Activated CD4-positive, alpha-beta T cell treated with anti-CD3 and anti-CD28 coated beads, Interleukin-2, amount 10 ng/mL, durations not matched to agents 24 days and 14 days (primary cell): ENCODE results near the gene CEP162. TPM values are rescaled to one million over a fixed set of nuclear protein-coding genes. Genes with fewer than 3 reads are reported as not detected.

Source experiments
- DNase-seq: peaks from one replicate; pipeline ENCODE4 v3.0.0; 2022
- H3K27ac Mint-ChIP-seq: one replicate; pipeline ENCODE4 v1.8.0; 2022; ENCODE audit warnings: mild to moderate bottlenecking, mixed read lengths
- H3K27me3 Mint-ChIP-seq: one replicate; pipeline ENCODE4 v1.8.0; 2022; ENCODE audit warnings: mixed read lengths
- H3K36me3 Mint-ChIP-seq: one replicate; pipeline ENCODE4 v1.8.0; 2022; ENCODE audit warnings: low read depth, mild to moderate bottlenecking, mixed read lengths
- H3K4me1 Mint-ChIP-seq: one replicate; pipeline ENCODE4 v1.8.0; 2021; ENCODE audit warnings: mixed read lengths
- H3K4me3 Mint-ChIP-seq: one replicate; pipeline ENCODE4 v1.8.0; 2022; ENCODE audit warnings: mild to moderate bottlenecking, moderate library complexity, mixed read lengths
- H3K9me3 Mint-ChIP-seq: one replicate; pipeline ENCODE4 v1.8.0; 2021; ENCODE audit warnings: mixed read lengths
- intact Hi-C: fragments of 100-400 bp; cut with micrococcal nuclease; formaldehyde crosslinking; loops from one replicate; pipeline ENCODE4 v1.15.1; 2023
- total RNA-seq: library from RNA; stranded (reverse); gene quantifications from 2 replicates; pipeline ENCODE4 v1.2.3, GENCODE V29; 2022

Gene CEP162
- total RNA-seq, 1 donor from 2014 or later, result 4.0 TPM

- no peaks in the 10 kb centered on the region for H3K9me3 Mint-ChIP-seq
- H3K4me3 Mint-ChIP-seq, result no peak overlapping the region
- H3K27ac Mint-ChIP-seq, result no peak overlapping the region
- peaks cover 3% of the 10 kb centered on the region for H3K27me3 Mint-ChIP-seq
- DNase-seq, result no peak
- intact Hi-C loops, result no loop called here
- H3K36me3 Mint-ChIP-seq, result no peaks in the 10 kb centered on the region
- no peaks in the 10 kb centered on the region for H3K4me1 Mint-ChIP-seq
Observed at GRCh38 chr6:84081222-84081621, 146.2 kb downstream of the CEP162 start.

GRCh38 chr6:84078335-84078734, 149.1 kb downstream of the CEP162 start:
- H3K27me3 Mint-ChIP-seq, result peaks cover 3% of the 10 kb centered on the region
- DNase-seq, result no peak
- no peaks in the 10 kb centered on the region for H3K4me1 Mint-ChIP-seq
- no peak overlapping the region for H3K4me3 Mint-ChIP-seq
- H3K36me3 Mint-ChIP-seq, result no peaks in the 10 kb centered on the region
- no peak overlapping the region for H3K27ac Mint-ChIP-seq
- H3K9me3 Mint-ChIP-seq, result no peaks in the 10 kb centered on the region
- intact Hi-C loops, result no loop called here

- H3K4me3 Mint-ChIP-seq, result no peak overlapping the region
- no peaks in the 10 kb centered on the region for H3K4me1 Mint-ChIP-seq
- peaks cover 2% of the 10 kb centered on the region for H3K27me3 Mint-ChIP-seq
- no peak for DNase-seq
- no peak overlapping the region for H3K27ac Mint-ChIP-seq
- no peaks in the 10 kb centered on the region for H3K9me3 Mint-ChIP-seq
- no peaks in the 10 kb centered on the region for H3K36me3 Mint-ChIP-seq
- intact Hi-C loops, result no loop called here
Observed at GRCh38 chr6:84077645-84078044, 149.8 kb downstream of the CEP162 start.

- DNase-seq, result no peak
- Mint-ChIP-seq H3K27me3 (no peaks in the 10 kb centered on the region), H3K36me3 (no peaks in the 10 kb centered on the region), H3K4me1 (no peaks in the 10 kb centered on the region), H3K27ac (no peak overlapping the region), H3K4me3 (no peak overlapping the region), H3K9me3 (no peaks in the 10 kb centered on the region)
- intact Hi-C loops, result no loop called here
Observed at GRCh38 chr6:84074988-84075781, 152.3 kb downstream of the CEP162 start.

Other genes with a start within 250 kb of the CEP162 start
- not detected in 2 replicates for gene MRAP2, start 193.9 kb downstream of the CEP162 start, total RNA-seq